OCI-LY1 (cell line): Measurements from ENCODE around the gene HOMER1.

ENCODE experiments used
- H2AFZ ChIP-seq: fragments of 200-600 bp; sonication (generic), shearing (Covaris generic); 2 replicates; pipeline ENCODE4 v1.6.0; 2014; ENCODE audit warnings: antibody characterized with exemption, mild to moderate bottlenecking, low read length
- H3F3A ChIP-seq: fragments of 200-600 bp; sonication (generic), shearing (Covaris generic); 2 replicates; pipeline ENCODE4 v1.6.0; 2014; ENCODE audit warnings: mild to moderate bottlenecking, antibody characterized with exemption, low read length, moderate library complexity; ENCODE audit not compliant: insufficient read depth
- H3K27ac ChIP-seq: fragments of 200-600 bp; sonication (generic); 2 replicates; pipeline ENCODE4 v1.5.1; 2014; ENCODE audit warnings: low read length, mixed run types, mild to moderate bottlenecking, low read depth; ENCODE audit not compliant: poor library complexity, severe bottlenecking
- H3K27me3 ChIP-seq: fragments of 200-600 bp; sonication (generic); 2 replicates; pipeline ENCODE4 v1.6.0; 2014; ENCODE audit warnings: antibody characterized with exemption, mild to moderate bottlenecking, low read length, moderate library complexity; ENCODE audit not compliant: insufficient read depth
- H3K36me3 ChIP-seq: fragments of 200-600 bp; sonication (generic); 2 replicates; pipeline ENCODE4 v1.6.1; 2014; ENCODE audit warnings: mild to moderate bottlenecking, antibody characterized with exemption, low read length, moderate library complexity, mixed read lengths; ENCODE audit not compliant: insufficient read depth
- H3K4me1 ChIP-seq: fragments of 200-600 bp; sonication (generic); 2 replicates; pipeline ENCODE4 v1.5.1; 2014; ENCODE audit warnings: mild to moderate bottlenecking, low read length, moderate library complexity; ENCODE audit not compliant: insufficient read depth, severe bottlenecking
- H3K4me2 ChIP-seq: fragments of 200-600 bp; sonication (generic), shearing (Covaris generic); 2 replicates; pipeline ENCODE4 v1.6.1; 2014; ENCODE audit warnings: low read length
- H3K4me3 ChIP-seq: fragments of 200-600 bp; sonication (generic); 2 replicates; pipeline ENCODE4 v1.5.1; 2014; ENCODE audit warnings: low read length, low read depth, mild to moderate bottlenecking, mixed read lengths; ENCODE audit not compliant: poor library complexity, severe bottlenecking
- H3K79me2 ChIP-seq: fragments of 200-600 bp; shearing (Covaris generic); 2 replicates; pipeline ENCODE4 v1.6.1; 2016; ENCODE audit warnings: mixed run types, low read length, mixed read lengths; ENCODE audit not compliant: insufficient read depth
- H3K9ac ChIP-seq: fragments of 200-600 bp; sonication (generic), shearing (Covaris generic); 2 replicates; pipeline ENCODE4 v1.6.1; 2014; ENCODE audit warnings: mild to moderate bottlenecking, low read length, mixed read lengths
- H3K9me2 ChIP-seq: fragments of 200-600 bp; sonication (generic), shearing (Covaris generic); 2 replicates; pipeline ENCODE4 v1.6.1; 2014; ENCODE audit warnings: low read depth, mild to moderate bottlenecking, low read length, mixed read lengths
- H3K9me3 ChIP-seq: fragments of 200-600 bp; shearing (Covaris generic); 2 replicates; pipeline ENCODE4 v1.6.1; 2014; ENCODE audit warnings: low read length, mixed read lengths
- H4K20me1 ChIP-seq: fragments of 200-600 bp; sonication (generic), shearing (Covaris generic); 2 replicates; pipeline ENCODE4 v1.6.0; 2016; ENCODE audit warnings: mild to moderate bottlenecking, low read length; ENCODE audit not compliant: insufficient read depth
- CTCF ChIP-seq: fragments of 200-600 bp; sonication (generic), shearing (Covaris generic); IDR thresholded peaks from 2 replicates; pipeline ENCODE4 v1.5.1; 2017; ENCODE audit warnings: mild to moderate bottlenecking, antibody characterized with exemption, low read length, moderate library complexity, mixed read lengths
- EZH2 ChIP-seq: fragments of 200-600 bp; sonication (generic), shearing (Covaris generic); IDR thresholded peaks from 2 replicates; pipeline ENCODE4 v1.8.0; 2017; ENCODE audit warnings: borderline replicate concordance, mixed run types, mild to moderate bottlenecking, antibody characterized with exemption, low read length, moderate library complexity, mixed read lengths

The HOMER1 gene

DNA sequence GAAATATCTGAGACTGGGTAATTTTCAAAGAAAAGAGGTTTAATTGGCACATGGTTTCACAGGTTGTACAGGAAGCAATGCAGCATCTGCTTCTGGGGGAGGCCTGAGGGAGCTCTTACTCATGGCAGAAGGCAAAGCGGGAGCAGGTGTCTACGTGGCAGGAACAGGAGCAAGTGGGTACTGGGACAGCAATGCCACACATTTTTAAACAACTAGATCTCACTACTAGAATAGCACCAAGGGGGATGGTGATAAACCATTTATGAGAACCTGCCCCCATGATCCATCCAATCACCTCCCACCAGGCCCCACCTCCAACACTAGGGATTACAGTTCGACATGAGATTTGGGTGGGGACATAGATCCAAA, 47.6 kb upstream of the HOMER1 start:
- no peak overlapping the region for H3K9ac ChIP-seq

DNA sequence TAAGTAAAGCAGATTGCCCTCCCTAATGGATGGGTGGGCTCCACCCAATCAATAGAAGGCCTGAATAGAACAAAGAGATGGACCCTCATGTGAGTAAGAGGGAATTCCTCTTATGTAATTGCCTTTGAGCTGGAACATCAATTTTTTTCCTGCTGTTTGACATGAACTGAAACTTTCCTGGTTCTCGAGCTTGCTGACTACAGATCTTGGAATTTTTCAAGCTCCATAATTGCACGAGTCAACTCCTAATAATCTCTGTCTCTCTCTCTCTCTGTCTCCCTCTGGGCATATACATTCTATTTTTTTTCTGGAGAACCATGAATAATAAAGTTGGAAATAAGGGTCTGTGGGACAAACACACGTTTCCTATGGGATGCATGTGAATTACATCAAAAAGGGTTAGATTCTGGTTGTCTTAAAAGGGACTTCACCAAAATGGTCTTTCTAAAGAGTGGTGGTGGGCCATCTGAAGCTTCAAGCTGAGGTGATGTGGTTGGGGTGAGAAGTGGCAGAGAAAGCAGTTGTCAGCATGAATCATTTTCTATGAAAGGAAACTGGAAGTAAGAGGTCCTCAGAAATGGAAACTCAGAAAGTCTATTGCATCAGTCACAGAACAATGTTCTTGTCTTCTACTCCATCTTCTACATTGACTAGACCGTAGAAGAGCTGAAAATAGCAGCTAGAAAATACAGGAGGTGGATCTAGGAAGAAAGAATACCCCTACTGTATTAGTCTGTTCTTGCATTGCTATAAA, 47.0 kb upstream of the HOMER1 start:
- no peaks in the 10 kb centered on the region for H3K36me3 ChIP-seq
- no peaks in the 10 kb centered on the region for H4K20me1 ChIP-seq
- H3K4me2 ChIP-seq = no peak overlapping the region
- no peaks in the 10 kb centered on the region for H3K9me3 ChIP-seq
- no peaks in the 10 kb centered on the region for H3K4me1 ChIP-seq
- H3K79me2 ChIP-seq = no peaks in the 10 kb centered on the region
- H2AFZ ChIP-seq = no peak overlapping the region
- no peaks in the 10 kb centered on the region for H3F3A ChIP-seq
- no peaks in the 10 kb centered on the region for H3K9me2 ChIP-seq
- H3K27ac ChIP-seq = no peak overlapping the region
- no peaks in the 10 kb centered on the region for H3K27me3 ChIP-seq
- H3K9ac ChIP-seq = no peak overlapping the region
- H3K4me3 ChIP-seq = no peak overlapping the region
- no peak for TF ChIP-seq CTCF
- no peak for TF ChIP-seq EZH2

More for the DNA sequence above, 47.6 kb upstream of the HOMER1 start:
- H3K4me3 ChIP-seq = no peak overlapping the region
- H3K4me1 ChIP-seq = no peaks in the 10 kb centered on the region
- H3K27ac ChIP-seq = no peak overlapping the region
- H4K20me1 ChIP-seq = no peaks in the 10 kb centered on the region
- H3F3A ChIP-seq = no peaks in the 10 kb centered on the region
- no peaks in the 10 kb centered on the region for H3K27me3 ChIP-seq
- TF ChIP-seq EZH2 = no peak
- TF ChIP-seq CTCF = no peak
- no peaks in the 10 kb centered on the region for H3K9me3 ChIP-seq
- no peak overlapping the region for H3K4me2 ChIP-seq
- no peak overlapping the region for H2AFZ ChIP-seq
- H3K36me3 ChIP-seq = no peaks in the 10 kb centered on the region
- no peaks in the 10 kb centered on the region for H3K79me2 ChIP-seq
- no peaks in the 10 kb centered on the region for H3K9me2 ChIP-seq

DNA sequence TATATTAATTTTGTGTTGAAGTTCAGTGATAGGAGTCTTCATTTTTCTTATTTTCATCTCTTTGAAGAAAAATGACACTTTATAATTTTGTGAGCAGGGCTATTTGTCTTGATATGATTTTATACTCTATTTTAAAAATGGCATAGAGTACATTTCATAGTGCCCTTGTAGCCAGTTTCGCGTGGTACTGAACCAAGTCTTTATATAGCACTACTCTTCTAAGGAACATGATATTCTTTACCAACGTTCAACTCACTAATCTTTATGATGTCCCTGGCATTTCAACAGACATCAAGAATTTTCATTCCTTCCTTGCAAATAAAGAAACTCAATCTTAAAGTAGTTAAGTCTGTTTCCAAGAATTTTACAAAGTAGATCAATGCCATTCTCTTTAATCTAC, 41.5 kb upstream of the HOMER1 start:
- Histone ChIP-seq H3K4me1 (no peaks in the 10 kb centered on the region), H4K20me1 (no peaks in the 10 kb centered on the region), H3K9me2 (no peaks in the 10 kb centered on the region), H3K9me3 (no peaks in the 10 kb centered on the region), H2AFZ (no peak overlapping the region), H3K79me2 (no peaks in the 10 kb centered on the region), H3K4me3 (no peak overlapping the region), H3K27me3 (no peaks in the 10 kb centered on the region), H3K27ac (no peak overlapping the region), H3K36me3 (no peaks in the 10 kb centered on the region), H3K9ac (no peak overlapping the region), H3F3A (no peaks in the 10 kb centered on the region), H3K4me2 (no peak overlapping the region)
- TF ChIP-seq CTCF (no peak), EZH2 (no peak)
